PC-3 (cell line): ENCODE measurements around the gene CNNM3.

Experiments used
- EZH2 ChIP-seq: fragments of 300-600 bp; sonication (generic); IDR thresholded peaks from one replicate; pipeline ENCODE4 v1.6.1; 2017; ENCODE audit warnings: antibody characterized with exemption, mild to moderate bottlenecking, low read length; ENCODE audit not compliant: unreplicated experiment
- TF ChIP-seq, protein P1 (sequence below): fragments of 300-600 bp; sonication (generic); conservative IDR thresholded peaks from 2 replicates; pipeline ENCODE4 v1.5.1; 2017; ENCODE audit warnings: antibody characterized with exemption, low read depth, mild to moderate bottlenecking, low read length

DNA sequence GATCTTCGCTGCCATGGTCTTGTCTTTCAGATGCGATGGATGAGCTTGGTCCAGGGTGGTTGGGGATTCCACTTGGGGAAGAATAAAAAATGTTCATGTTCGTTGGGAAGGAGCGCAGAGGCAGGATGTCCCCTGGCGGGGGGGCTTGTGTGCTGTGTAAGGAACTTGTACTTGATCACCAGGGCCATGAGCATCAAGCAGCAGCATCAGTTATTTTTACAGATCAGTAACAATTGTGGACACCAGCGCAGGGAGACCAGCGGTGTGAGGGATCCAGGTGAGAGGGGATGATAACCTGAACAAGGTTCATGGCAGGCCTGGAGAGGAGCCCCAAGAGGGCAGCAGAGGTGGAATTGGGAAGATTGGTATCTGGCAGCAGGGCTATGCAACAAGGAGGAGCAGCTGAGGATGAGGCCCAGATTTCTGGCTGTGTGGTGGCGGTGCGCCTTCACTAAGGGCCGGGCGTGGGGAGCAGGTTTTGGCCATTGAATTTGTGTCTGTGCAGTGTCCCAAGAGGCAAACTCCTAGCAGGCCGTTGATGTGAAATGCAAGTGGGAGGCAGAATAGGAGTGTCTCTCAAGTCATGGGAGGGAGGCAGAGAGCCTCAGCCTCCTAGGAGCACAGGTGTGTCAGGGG lies 3.9 kb downstream of the CNNM3 start:
- no peak for TF ChIP-seq EZH2
- TF ChIP-seq, protein P1, sequence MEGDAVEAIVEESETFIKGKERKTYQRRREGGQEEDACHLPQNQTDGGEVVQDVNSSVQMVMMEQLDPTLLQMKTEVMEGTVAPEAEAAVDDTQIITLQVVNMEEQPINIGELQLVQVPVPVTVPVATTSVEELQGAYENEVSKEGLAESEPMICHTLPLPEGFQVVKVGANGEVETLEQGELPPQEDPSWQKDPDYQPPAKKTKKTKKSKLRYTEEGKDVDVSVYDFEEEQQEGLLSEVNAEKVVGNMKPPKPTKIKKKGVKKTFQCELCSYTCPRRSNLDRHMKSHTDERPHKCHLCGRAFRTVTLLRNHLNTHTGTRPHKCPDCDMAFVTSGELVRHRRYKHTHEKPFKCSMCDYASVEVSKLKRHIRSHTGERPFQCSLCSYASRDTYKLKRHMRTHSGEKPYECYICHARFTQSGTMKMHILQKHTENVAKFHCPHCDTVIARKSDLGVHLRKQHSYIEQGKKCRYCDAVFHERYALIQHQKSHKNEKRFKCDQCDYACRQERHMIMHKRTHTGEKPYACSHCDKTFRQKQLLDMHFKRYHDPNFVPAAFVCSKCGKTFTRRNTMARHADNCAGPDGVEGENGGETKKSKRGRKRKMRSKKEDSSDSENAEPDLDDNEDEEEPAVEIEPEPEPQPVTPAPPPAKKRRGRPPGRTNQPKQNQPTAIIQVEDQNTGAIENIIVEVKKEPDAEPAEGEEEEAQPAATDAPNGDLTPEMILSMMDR, result no peak
